ENCODE results near the gene SH3RF3.

DNA sequence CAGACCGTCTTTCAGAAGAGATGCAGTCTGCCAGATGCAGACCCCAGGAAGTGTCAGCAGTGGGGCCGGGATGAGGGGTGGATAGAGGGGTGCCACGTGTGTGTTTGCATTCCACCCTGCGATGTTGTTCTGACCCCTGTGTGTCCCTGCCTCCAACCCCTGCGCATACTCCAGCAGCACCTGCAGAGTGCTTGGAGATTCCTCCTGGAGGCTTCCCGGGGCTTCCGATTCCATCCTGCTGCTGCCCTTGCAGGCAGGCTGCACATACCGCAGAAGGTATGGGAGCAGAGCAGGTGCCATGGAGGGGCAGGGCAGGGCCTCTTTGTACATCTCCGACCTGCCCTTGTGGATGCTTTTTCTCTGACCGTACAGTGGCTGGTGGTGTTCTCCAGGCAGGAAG, 177.2 kb downstream of the SH3RF3 start:
- no peak for TF ChIP-seq POLR2A (IDR thresholded peaks at IDR 0.05; ENCODE audit: low read depth, low read length)
- no peak for TF ChIP-seq POLR2AphosphoS5 (IDR thresholded peaks at IDR 0.05; ENCODE audit: low read depth, low read length)
- TF ChIP-seq TAF1 (IDR thresholded peaks at IDR 0.05; ENCODE audit: low read depth, low read length), result no peak
- TF ChIP-seq SPI1 (IDR thresholded peaks at IDR 0.05; ENCODE audit: low read depth, low read length), result no peak
- no peak for TF ChIP-seq POU2F2 (IDR thresholded peaks at IDR 0.05; ENCODE audit: low read depth, low read length)
